A549 (cell line): ENCODE measurements around the gene KCNMA1. TPM values are rescaled to one million over a fixed set of nuclear protein-coding genes. Genes with fewer than 3 reads are reported as not detected.

ENCODE experiments used
- ATAC-seq, 2 experiments: fragments of 200-7000 bp in 1 of 2; fragments of >200 bp in 1 of 2; cut with Nextera tagmentation in 1 of 2; cut with Tn5 transposase in 1 of 2; 3 replicates each; pipeline versions ENCODE4 v1.8.0 to v1.9.1; 2018 to 2020; ENCODE audit warnings: mild to moderate bottlenecking in 1 of 2, moderate library complexity in 1 of 2
- CTCF ChIA-PET: fragments of 300-600 bp; sonication (Branson Sonifier 250); formaldehyde crosslinking; extraction: SDS; loops from one replicate; lab custom pipeline; 2021; ENCODE audit warnings: antibody characterized with exemption, inconsistent platforms; lab: Yijun Ruan, JAX
- POLR2A ChIA-PET: fragments of 350-600 bp; formaldehyde crosslinking; extraction: SDS; loops from one replicate; lab custom pipeline; 2021; ENCODE audit warnings: antibody characterized with exemption, inconsistent platforms; lab: Yijun Ruan, JAX
- DNase-seq, 2 experiments: peaks; one replicate each; pipeline versions ENCODE4 v3.0.0 to v3.0.0-alpha.2; 2011 to 2016; ENCODE audit warnings: low read depth in 1 of 2, low spot score in 1 of 2
- FAIRE-seq: peaks from 2 replicates; lab custom pipeline; 2011; peaks lifted over from hg19 to GRCh38; lab: Jason Lieb, UNC
- H3K27ac ChIP-seq, 2 experiments: fragments of >200 bp; sonication (Bioruptor Twin); formaldehyde crosslinking; 3 replicates each; pipeline ENCODE4 v1.5.1; 2016 to 2017
- H3K4me1 ChIP-seq: fragments of >200 bp; sonication (Bioruptor Twin); formaldehyde crosslinking; 3 replicates; pipeline ENCODE4 v1.6.1; 2016
- H3K4me2 ChIP-seq: fragments of >200 bp; sonication (Bioruptor Twin); formaldehyde crosslinking; 3 replicates; pipeline ENCODE4 v1.6.1; 2016
- H3K4me3 ChIP-seq: fragments of >200 bp; sonication (Bioruptor Twin); formaldehyde crosslinking; 3 replicates; pipeline ENCODE4 v1.5.1; 2016
- H3K9me3 ChIP-seq: fragments of >200 bp; sonication (Bioruptor Twin); formaldehyde crosslinking; 3 replicates; pipeline ENCODE4 v1.6.1; 2016
- ATOH8 ChIP-seq: fragments of 250-450 bp; sonication (Bioruptor Pico); IDR thresholded peaks from 2 replicates; pipeline ENCODE4 v1.5.0; 2020; ENCODE audit warnings: low read depth, mild to moderate bottlenecking, moderate library complexity
- BCL3 ChIP-seq: fragments of >200 bp; sonication (Bioruptor Twin); formaldehyde crosslinking; IDR thresholded peaks from 3 replicates; pipeline ENCODE4 v1.6.1; 2016
- BHLHE40 ChIP-seq: IDR thresholded peaks from 2 replicates; pipeline ENCODE4 v1.6.1; 2012; ENCODE audit warnings: low read depth, low read length, inconsistent platforms
- CBX8 ChIP-seq: fragments of 200-600 bp; sonication (generic); IDR thresholded peaks from 2 replicates; pipeline ENCODE4 v1.6.1; 2016
- CEBPB ChIP-seq, 2 experiments: fragments of >200 bp in 1 of 2; sonication (Bioruptor Twin) in 1 of 2; formaldehyde crosslinking in 1 of 2; IDR thresholded peaks; 2 replicates each; pipeline ENCODE4 v1.6.1; 2012 to 2016
- CHD2 ChIP-seq: fragments of 150-350 bp; IDR thresholded peaks from 2 replicates; pipeline ENCODE4 v1.6.1; 2014; ENCODE audit warnings: low read length; ENCODE audit not compliant: partially characterized antibody
- CHD4 ChIP-seq: fragments of 200-600 bp; sonication (generic); IDR thresholded peaks from 2 replicates; pipeline ENCODE4 v1.6.1; 2016; ENCODE audit warnings: antibody characterized with exemption, mild to moderate bottlenecking, borderline replicate concordance
- CTCF ChIP-seq: fragments of >200 bp; sonication (Bioruptor Twin); formaldehyde crosslinking; IDR thresholded peaks from 3 replicates; pipeline ENCODE4 v1.5.1; 2016
- EHMT2 ChIP-seq: fragments of 200-600 bp; sonication (generic); IDR thresholded peaks from 2 replicates; pipeline ENCODE4 v1.6.1; 2016; ENCODE audit warnings: antibody characterized with exemption, low read depth, mild to moderate bottlenecking, moderate library complexity
- EP300 ChIP-seq, 2 experiments: fragments of >200 bp; sonication (Bioruptor Twin); formaldehyde crosslinking; IDR thresholded peaks; 2 replicates in 1 of 2; 3 replicates in 1 of 2; pipeline ENCODE4 v1.6.1; 2016 to 2017
- FOSB ChIP-seq: fragments of 250-450 bp; sonication (Bioruptor Pico); IDR thresholded peaks from 2 replicates; pipeline ENCODE4 v1.5.0; 2020; ENCODE audit warnings: mild to moderate bottlenecking, moderate library complexity
- FOSL2 ChIP-seq, 2 experiments: fragments of 450-650 bp in 1 of 2; fragments of >200 bp in 1 of 2; sonication (Bioruptor Twin) in 1 of 2; formaldehyde crosslinking; IDR thresholded peaks; 2 replicates each; pipeline versions ENCODE4 v1.5.0 to v1.6.1; 2016 to 2020; ENCODE audit warnings: mild to moderate bottlenecking in 1 of 2, moderate library complexity in 1 of 2
- GATA3 ChIP-seq: IDR thresholded peaks from 2 replicates; pipeline ENCODE4 v1.6.1; 2012; ENCODE audit warnings: borderline replicate concordance
- HDAC2 ChIP-seq: fragments of 200-600 bp; sonication (generic); IDR thresholded peaks from 2 replicates; pipeline ENCODE4 v1.6.1; 2016
- HES2 ChIP-seq: fragments of >200 bp; sonication (Bioruptor Twin); formaldehyde crosslinking; IDR thresholded peaks from 2 replicates; pipeline ENCODE4 v1.6.1; 2016
- HOXB13 ChIP-seq: fragments of 250-450 bp; sonication (Bioruptor Pico); IDR thresholded peaks from 2 replicates; pipeline ENCODE4 v1.5.0; 2020; ENCODE audit warnings: low read depth, mild to moderate bottlenecking, moderate library complexity
- HOXB5 ChIP-seq: fragments of 250-450 bp; sonication (Bioruptor Pico); IDR thresholded peaks from 2 replicates; pipeline ENCODE4 v1.5.0; 2020; ENCODE audit warnings: mild to moderate bottlenecking, moderate library complexity
- JUN ChIP-seq, 2 experiments: fragments of >200 bp; sonication (Bioruptor Twin); formaldehyde crosslinking; IDR thresholded peaks; 2 replicates in 1 of 2; 3 replicates in 1 of 2; pipeline ENCODE4 v1.6.1; 2016 to 2017
- JUNB ChIP-seq: fragments of >200 bp; sonication (Bioruptor Twin); formaldehyde crosslinking; IDR thresholded peaks from 2 replicates; pipeline ENCODE4 v1.6.1; 2016
- MAX ChIP-seq: IDR thresholded peaks from 2 replicates; pipeline ENCODE4 v1.6.1; 2012
- MYC ChIP-seq: IDR thresholded peaks from 2 replicates; pipeline ENCODE4 v1.6.1; 2012; ENCODE audit warnings: mild to moderate bottlenecking, inconsistent platforms, low read length, improper control_type of control experiment, borderline replicate concordance
- NPAS2 ChIP-seq: fragments of 250-450 bp; sonication (Bioruptor Pico); IDR thresholded peaks from 2 replicates; pipeline ENCODE4 v1.8.0; 2022; ENCODE audit warnings: mild to moderate bottlenecking, moderate library complexity, borderline replicate concordance
- NR3C1 ChIP-seq: fragments of >200 bp; sonication (Bioruptor Twin); formaldehyde crosslinking; IDR thresholded peaks from 3 replicates; pipeline ENCODE4 v1.6.1; 2017
- POLR2A ChIP-seq: IDR thresholded peaks from 2 replicates; pipeline ENCODE4 v1.6.1; 2012; ENCODE audit warnings: mild to moderate bottlenecking, low read length
- RAD21 ChIP-seq, 2 experiments: fragments of >200 bp in 1 of 2; sonication (Bioruptor Twin) in 1 of 2; formaldehyde crosslinking in 1 of 2; IDR thresholded peaks in 1 of 2; conservative IDR thresholded peaks in 1 of 2; 2 replicates in 1 of 2; 3 replicates in 1 of 2; pipeline ENCODE4 v1.6.1; 2012 to 2018; ENCODE audit warnings: inconsistent platforms in 1 of 2
- RARB ChIP-seq: fragments of 250-450 bp; sonication (Bioruptor Pico); IDR thresholded peaks from 2 replicates; pipeline ENCODE4 v1.8.0; 2021; ENCODE audit warnings: mild to moderate bottlenecking, moderate library complexity
- SMC3 ChIP-seq: fragments of >200 bp; sonication (Bioruptor Twin); formaldehyde crosslinking; IDR thresholded peaks from 3 replicates; pipeline ENCODE4 v1.6.1; 2018; ENCODE audit warnings: inconsistent platforms
- SREBF2 ChIP-seq: fragments of 450-650 bp; IDR thresholded peaks from 2 replicates; pipeline ENCODE4 v1.6.1; 2014; ENCODE audit warnings: mild to moderate bottlenecking, moderate library complexity
- ZC3H11A ChIP-seq: fragments of 450-650 bp; IDR thresholded peaks from 2 replicates; pipeline ENCODE4 v1.6.1; 2014; ENCODE audit warnings: antibody characterized with exemption, mild to moderate bottlenecking
- WGBS: methylation state at CpG from one replicate; pipeline ENCODE4 v1.1.6; 2017; ENCODE audit errors: missing lambda C conversion rate; 5-methylcytosine and 5-hydroxymethylcytosine counted together
- polyA plus RNA-seq, 4 experiments: library from polyadenylated mRNA; depleted of rRNA in 3 of 4; stranded (reverse); fragments of >200 nt; fragmentation: RNase III in 1 of 4; extraction: RNeasy Plus Mini Kit Qiagen cat#74134 plus additional on column Dnase treatment in 1 of 4; gene quantifications; 2 replicates in 3 of 4; 3 replicates in 1 of 4; pipeline ENCODE4 v1.2.3, GENCODE V29; 2011 to 2017

Gene KCNMA1
- polyA plus RNA-seq, 2 of the 4 experiments (the other 2 are of a cell fraction), result 14.9 to 30.6 TPM

- ATAC-seq (peak; percentile 93 to 94), FAIRE-seq (peak; percentile 61), DNase-seq (peak; percentile 69 to 87)
- Histone ChIP-seq H3K4me3 (no peak overlapping the region), H3K4me1 (peaks cover 65% of the 10 kb centered on the region), H3K9me3 (no peaks in the 10 kb centered on the region), H3K4me2 (peak overlapping the region; percentile 71), H3K27ac (peak overlapping the region; percentile 79 to 92)
- 4% methylated on average over 10 of the region's 10 CpGs for WGBS
- ChIA-PET POLR2A (no interaction called here), CTCF (interaction anchor here (1.5 to 2.5 kb wide), 5 partner anchors 22 to 391 kb away, joined by 3 to 7 read pairs (median 5); no protein-coding TSS in a partner anchor)
- TF ChIP-seq SREBF2 (no peak), CBX8 (no peak), SMC3 (peak; percentile 14; the same call in 1 of the 3 replicates), JUNB (peak; percentile 35; the same call in 1 of the 2 replicates), JUN (IDR thresholded peaks at IDR 0.05) (peak in 1 of 2 experiments; percentile 63; a peak in 1 of 5 replicates), POLR2A (no peak), HOXB5 (CRISPR knock-in tag) (no peak), HDAC2 (no peak), RAD21 (conservative IDR thresholded peaks at IDR 0.05 in 1 of 2, IDR thresholded peaks at IDR 0.05 in 1 of 2) (peak in 1 of 2 experiments; percentile 27; a peak in 1 of 5 replicates), CEBPB (IDR thresholded peaks at IDR 0.05) (peak in 1 of 2 experiments; percentile 18; a peak in 1 of 4 replicates), BCL3 (no peak), EP300 (IDR thresholded peaks at IDR 0.05) (peak in 1 of 2 experiments; percentile 72; a peak in 1 of 5 replicates), CTCF (no peak), HES2 (no peak), FOSB (no peak), FOSL2 (IDR thresholded peaks at IDR 0.05) (no peak; the same call in 1 of the 2 replicates), FOSL2 (CRISPR knock-in tag; IDR thresholded peaks at IDR 0.05) (peak; percentile 65), MYC (no peak), MAX (peak; percentile 67), RARB (CRISPR knock-in tag) (no peak), BHLHE40 (no peak), ATOH8 (CRISPR knock-in tag) (peak; percentile 38; the same call in 1 of the 2 replicates), ZC3H11A (no peak), HOXB13 (CRISPR knock-in tag) (no peak), CHD2 (no peak), NPAS2 (no peak), GATA3 (peak; percentile 77; the same call in 1 of the 2 replicates), CHD4 (no peak), NR3C1 (no peak), EHMT2 (no peak)
Observed at GRCh38 chr10:77564731-77565589, 72.6 kb downstream of the KCNMA1 start.
